NCI-H2227 (cell line): ENCODE results near the gene USP9X.
"Not testable (repeated sequence)": the region's sequence is repeated elsewhere in the genome, so short reads cannot be mapped to it uniquely, and the experiment has no call there.

Source experiments
- DNase-seq: peaks from one replicate; lab custom pipeline; 2025; ENCODE audit not compliant: unreplicated experiment; lab: John Stamatoyannopoulos, UW

Gene USP9X

GRCh38 chrX:41084044-41084892 lies 977 bp upstream of the USP9X start:
- DNase-seq, result peak; percentile 99

- DNase-seq, result peak; percentile 83
Measured at GRCh38 chrX:41085512-41085877, 250 bp downstream of the USP9X start.

- DNase-seq, result peak; percentile 68
Measured at GRCh38 chrX:41085878-41086626, 807 bp downstream of the USP9X start.

GRCh38 chrX:41086627-41086932 lies 1.3 kb downstream of the USP9X start:
- no peak for DNase-seq

- no peak for DNase-seq
Measured at GRCh38 chrX:41087201-41087600, 2.0 kb downstream of the USP9X start.

- no peak for DNase-seq
Measured at GRCh38 chrX:41090568-41091238, 5.5 kb downstream of the USP9X start.

GRCh38 chrX:41092776-41093175 lies 7.5 kb downstream of the USP9X start:
- no peak for DNase-seq

- DNase-seq, result no peak
Measured at GRCh38 chrX:41095174-41095573, 9.9 kb downstream of the USP9X start.

- DNase-seq, result peak; percentile 39
Measured at GRCh38 chrX:41095908-41096307, 10.7 kb downstream of the USP9X start.

- DNase-seq, result peak; percentile 50
Measured at GRCh38 chrX:41096339-41096955, 11.2 kb downstream of the USP9X start.

GRCh38 chrX:41097326-41097725 lies 12.1 kb downstream of the USP9X start:
- DNase-seq, result no peak

GRCh38 chrX:41100200-41100599 lies 15.0 kb downstream of the USP9X start:
- no peak for DNase-seq

GRCh38 chrX:41100819-41101218 lies 15.6 kb downstream of the USP9X start:
- no peak for DNase-seq

- no peak for DNase-seq
Measured at GRCh38 chrX:41105005-41105404, 19.8 kb downstream of the USP9X start.

- DNase-seq, result not testable (repeated sequence)
Measured at GRCh38 chrX:41106257-41106656, 21.0 kb downstream of the USP9X start.

- DNase-seq, result no peak
Measured at GRCh38 chrX:41108007-41108406, 22.8 kb downstream of the USP9X start.

- no peak for DNase-seq
Measured at GRCh38 chrX:41108463-41109205, 23.4 kb downstream of the USP9X start.

GRCh38 chrX:41110801-41111625 lies 25.8 kb downstream of the USP9X start:
- no peak for DNase-seq

GRCh38 chrX:41115104-41115425 lies 29.8 kb downstream of the USP9X start:
- peak; percentile 69 for DNase-seq

- DNase-seq, result no peak
Measured at GRCh38 chrX:41116948-41117347, 31.7 kb downstream of the USP9X start.
